ENCODE results near the gene ADAT3. TPM values are rescaled to one million over a fixed set of nuclear protein-coding genes. Genes with fewer than 3 reads are reported as not detected.

ADAT3 gene
- 1 to 10 TPM; 1.0 to 2.5 (median 1.9) TPM for polyA plus RNA-seq (ENCODE audit: insufficient read length in 10 of 10)
- long read RNA-seq, donor 1: 0 reads
- long read RNA-seq, donor 2: 0 reads
- long read RNA-seq, donor 3: 0 reads
- long read RNA-seq, donor 4, partial matches to known transcripts: 0 of 1 reads
- long read RNA-seq, donor 4, other reads (novel, unspliced or antisense): 0 of 1 reads
- long read RNA-seq, donor 5: 0 reads
- long read RNA-seq, donor 6: 0 reads
- long read RNA-seq, donor 7: 0 reads
- long read RNA-seq, donor 8: 0 reads
- long read RNA-seq, donor 9: 0 reads

- DNase-seq: peak; percentile 99 to 100 (median 99)
Observed at GRCh38 chr19:1905110-1905862, at the start of gene ADAT3, which contains the start of gene SCAMP4. Gene ADAT3, plus strand, starts transcription at chr19:1905399. Its CDS starts 6,649 bp downstream, at chr19:1912048. Gene SCAMP4, plus strand, starts transcription at chr19:1905399. Its CDS starts 9,621 bp downstream, at chr19:1915020.

- peak in 1 of 3 donors; percentile 35 for DNase-seq
Observed at GRCh38 chr19:1855828-1856255, 49.4 kb upstream of the ADAT3 start.

GRCh38 chr19:1856345-1856697, 48.9 kb upstream of the ADAT3 start:
- peak in 1 of 3 donors; percentile 56 for DNase-seq

- DNase-seq: peak in 1 of 3 donors; percentile 84
Observed at GRCh38 chr19:1856698-1857603, 48.2 kb upstream of the ADAT3 start.

GRCh38 chr19:1857648-1858326, 47.4 kb upstream of the ADAT3 start:
- DNase-seq: no peak

- DNase-seq: no peak
Observed at GRCh38 chr19:1858412-1859081, 46.7 kb upstream of the ADAT3 start.

- peak in 1 of 3 donors; percentile 40 for DNase-seq
Observed at GRCh38 chr19:1859331-1859781, 45.8 kb upstream of the ADAT3 start.

- DNase-seq: peak; percentile 62 to 92 (median 83)
Observed at GRCh38 chr19:1860042-1860775, 45.0 kb upstream of the ADAT3 start.

GRCh38 chr19:1860821-1861598, 44.2 kb upstream of the ADAT3 start:
- peak in 1 of 3 donors; percentile 45 for DNase-seq

- peak in 1 of 3 donors; percentile 59 for DNase-seq
Observed at GRCh38 chr19:1861599-1862031, 43.6 kb upstream of the ADAT3 start.

GRCh38 chr19:1862068-1862423, 43.2 kb upstream of the ADAT3 start:
- DNase-seq: no peak

GRCh38 chr19:1862424-1863327, 42.5 kb upstream of the ADAT3 start:
- DNase-seq: peak in 1 of 3 donors; percentile 69

- DNase-seq: no peak
Observed at GRCh38 chr19:1863328-1863637, 41.9 kb upstream of the ADAT3 start, which contains the start of gene KLF16. Gene KLF16, minus strand, starts transcription at chr19:1863579. Its CDS starts 82 bp downstream, at chr19:1863497.

- peak; percentile 94 to 96 (median 95) for DNase-seq
Observed at GRCh38 chr19:1863638-1864479, 41.3 kb upstream of the ADAT3 start.

GRCh38 chr19:1864480-1865171, 40.6 kb upstream of the ADAT3 start:
- peak in 2 of 3 donors; percentile 82 to 88 for DNase-seq
